Endodermal cell (in vitro differentiated cells): ENCODE measurements around the gene NCOA3. TPM values are rescaled to one million over a fixed set of nuclear protein-coding genes. Genes with fewer than 3 reads are reported as not detected.

ENCODE experiments used
- DNase-seq: peaks from one replicate; pipeline ENCODE4 v3.0.0-alpha.2; 2017
- H3K27ac ChIP-seq: 2 replicates; pipeline ENCODE4 v1.5.1; 2013; ENCODE audit warnings: mild to moderate bottlenecking, low read depth, low read length, moderate library complexity
- H3K27me3 ChIP-seq: 2 replicates; pipeline ENCODE4 v1.6.1; 2013; ENCODE audit warnings: mild to moderate bottlenecking, low read length, moderate library complexity; ENCODE audit not compliant: insufficient read depth, control insufficient read depth, poor library complexity, severe bottlenecking
- H3K36me3 ChIP-seq: 2 replicates; pipeline ENCODE4 v1.7.0; 2013; ENCODE audit warnings: mild to moderate bottlenecking, low read length, moderate library complexity; ENCODE audit not compliant: control insufficient read depth, insufficient read depth
- H3K4me1 ChIP-seq: one replicate; pipeline ENCODE4 v1.7.0; 2013; ENCODE audit warnings: low read length; ENCODE audit not compliant: control insufficient read depth, insufficient read depth
- H3K4me3 ChIP-seq: 2 replicates; pipeline ENCODE4 v1.5.1; 2013; ENCODE audit warnings: mild to moderate bottlenecking, low read length, moderate library complexity
- H3K9ac ChIP-seq: 2 replicates; pipeline ENCODE4 v1.6.1; 2013; ENCODE audit warnings: mild to moderate bottlenecking, low read length, moderate library complexity; ENCODE audit not compliant: poor library complexity, severe bottlenecking; ENCODE audit errors: extremely low read depth
- H3K9me3 ChIP-seq: 2 replicates; pipeline ENCODE4 v1.6.1; 2013; ENCODE audit warnings: mild to moderate bottlenecking, low read length, moderate library complexity; ENCODE audit not compliant: control insufficient read depth
- H3K27ac Mint-ChIP-seq: 2 replicates; pipeline ENCODE4 v1.8.0; 2020; ENCODE audit warnings: mixed read lengths
- H3K27me3 Mint-ChIP-seq: 2 replicates; pipeline ENCODE4 v1.8.0; 2021; ENCODE audit warnings: mild to moderate bottlenecking, mixed read lengths; ENCODE audit not compliant: insufficient read depth
- H3K36me3 Mint-ChIP-seq: 2 replicates; pipeline ENCODE4 v1.8.0; 2020; ENCODE audit warnings: low read depth, mixed read lengths
- H3K4me1 Mint-ChIP-seq: 2 replicates; pipeline ENCODE4 v1.8.0; 2020; ENCODE audit warnings: mixed read lengths
- H3K4me3 Mint-ChIP-seq: 2 replicates; pipeline ENCODE4 v1.8.0; 2020; ENCODE audit warnings: mild to moderate bottlenecking, moderate library complexity, mixed read lengths
- H3K9me3 Mint-ChIP-seq: 2 replicates; pipeline ENCODE4 v1.8.0; 2020; ENCODE audit warnings: mild to moderate bottlenecking, mixed read lengths
- CTCF ChIP-seq: fragments of 200-600 bp; sonication (generic); conservative IDR thresholded peaks from 2 replicates; pipeline ENCODE4 v1.5.0; 2021; ENCODE audit warnings: antibody characterized with exemption, mild to moderate bottlenecking
- WGBS, 2 experiments: methylation state at CpG; one replicate each; pipeline versions ENCODE4 v1.1.5 to v1.1.7; 2013; ENCODE audit warnings: missing lambda C conversion rate in 2 of 2, mixed read lengths in 1 of 2; ENCODE audit not compliant: insufficient coverage in 1 of 2, insufficient read length in 1 of 2; 5-methylcytosine and 5-hydroxymethylcytosine counted together
- total RNA-seq, 2 donors: library from RNA; stranded (reverse); fragmentation: NEBNext Ultra II Directional in 1 of 2; extraction: Animal tissue kit (Norgen Biotek cat#: 25700) in 1 of 2; gene quantifications; 2 replicates in 1 of 2; 3 replicates in 1 of 2; pipeline ENCODE4 v1.2.1, GENCODE V29; 2021

NCOA3 gene
- total RNA-seq, 2 donors from 2014 or later: 38.6 TPM

DNA sequence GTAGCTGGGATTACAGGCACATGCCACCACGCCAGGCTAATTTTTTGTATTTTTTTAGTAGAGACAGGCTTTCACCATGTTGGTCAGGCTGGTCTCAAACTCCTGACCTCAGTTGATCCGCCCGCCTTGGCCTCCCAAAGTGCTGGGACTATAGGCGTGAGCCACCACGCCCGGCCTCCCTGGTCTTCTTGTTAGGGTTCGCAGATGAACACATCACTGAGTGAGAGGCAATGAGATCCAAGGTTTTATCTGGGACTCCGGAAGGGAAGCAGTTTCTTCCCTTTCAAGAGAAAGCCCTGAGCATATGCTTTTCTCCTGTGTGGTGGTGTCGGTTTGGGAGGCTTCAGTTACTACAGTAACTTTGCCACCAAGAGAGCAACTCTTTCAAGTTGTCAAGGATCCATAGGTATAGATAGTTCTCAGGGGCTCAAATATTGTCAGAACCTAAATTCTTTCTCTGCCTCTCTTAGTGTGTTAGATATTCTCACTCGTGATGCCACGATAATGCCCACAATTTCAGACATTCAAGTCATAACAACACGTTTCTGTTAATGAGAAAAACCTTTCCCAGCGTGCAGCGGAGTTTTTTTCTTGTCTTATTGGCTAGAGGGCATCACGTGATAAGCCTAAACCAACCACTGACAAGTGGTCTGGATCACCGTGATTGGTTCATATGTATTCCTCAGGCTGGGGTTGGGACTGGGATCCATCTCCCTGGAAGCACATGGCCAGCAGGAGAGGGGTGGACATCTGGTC, 36.2 kb upstream of the NCOA3 start:
- no peak for TF ChIP-seq CTCF
- Histone ChIP-seq H3K27ac (no peak overlapping the region), H3K4me3 (no peak overlapping the region), H3K27me3 (no peaks in the 10 kb centered on the region), H3K9ac (no peak overlapping the region), H3K9me3 (no peaks in the 10 kb centered on the region), H3K36me3 (no peaks in the 10 kb centered on the region), H3K4me1 (no peaks in the 10 kb centered on the region)
- WGBS, 2 experiments: 92 to 93% methylated on average over 15 to 16 of the region's 16 CpGs
- Mint-ChIP-seq H3K27me3 (no peaks in the 10 kb centered on the region), H3K36me3 (no peaks in the 10 kb centered on the region), H3K9me3 (no peaks in the 10 kb centered on the region), H3K4me3 (no peak overlapping the region), H3K27ac (no peak overlapping the region), H3K4me1 (no peaks in the 10 kb centered on the region)
- DNase-seq: no peak

DNA sequence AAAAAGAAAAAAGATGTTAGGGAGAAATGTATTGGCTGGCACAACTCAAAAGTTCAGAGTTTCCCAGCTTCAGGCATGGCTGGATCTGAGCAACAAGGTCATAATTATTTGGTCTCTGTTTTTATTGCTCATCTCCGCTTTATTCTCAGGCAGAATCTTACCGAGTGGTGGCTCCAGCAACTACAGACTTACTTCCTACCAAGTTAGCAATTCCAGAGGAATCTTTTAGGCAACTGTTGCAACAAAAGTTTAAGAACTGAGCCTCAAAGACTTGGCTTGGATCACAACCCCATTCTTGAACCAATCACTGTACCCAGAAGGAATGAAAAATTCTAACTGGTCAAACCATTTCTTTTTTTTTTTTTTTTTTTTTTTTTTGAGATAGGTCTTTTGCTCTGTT, 35.5 kb upstream of the NCOA3 start:
- no peak for DNase-seq
- Histone ChIP-seq H3K27me3 (no peaks in the 10 kb centered on the region), H3K9me3 (no peaks in the 10 kb centered on the region), H3K4me3 (no peak overlapping the region), H3K36me3 (no peaks in the 10 kb centered on the region), H3K27ac (no peak overlapping the region), H3K4me1 (no peaks in the 10 kb centered on the region), H3K9ac (no peak overlapping the region)
- no peaks in the 10 kb centered on the region for H3K27me3 Mint-ChIP-seq
- no peak for TF ChIP-seq CTCF
- WGBS, 2 experiments: 97 to 100% methylated on average over 1 to 2 of the region's 2 CpGs
- no peak overlapping the region for H3K27ac Mint-ChIP-seq
- no peaks in the 10 kb centered on the region for H3K36me3 Mint-ChIP-seq
- H3K9me3 Mint-ChIP-seq: no peaks in the 10 kb centered on the region
- no peaks in the 10 kb centered on the region for H3K4me1 Mint-ChIP-seq
- no peak overlapping the region for H3K4me3 Mint-ChIP-seq

DNA sequence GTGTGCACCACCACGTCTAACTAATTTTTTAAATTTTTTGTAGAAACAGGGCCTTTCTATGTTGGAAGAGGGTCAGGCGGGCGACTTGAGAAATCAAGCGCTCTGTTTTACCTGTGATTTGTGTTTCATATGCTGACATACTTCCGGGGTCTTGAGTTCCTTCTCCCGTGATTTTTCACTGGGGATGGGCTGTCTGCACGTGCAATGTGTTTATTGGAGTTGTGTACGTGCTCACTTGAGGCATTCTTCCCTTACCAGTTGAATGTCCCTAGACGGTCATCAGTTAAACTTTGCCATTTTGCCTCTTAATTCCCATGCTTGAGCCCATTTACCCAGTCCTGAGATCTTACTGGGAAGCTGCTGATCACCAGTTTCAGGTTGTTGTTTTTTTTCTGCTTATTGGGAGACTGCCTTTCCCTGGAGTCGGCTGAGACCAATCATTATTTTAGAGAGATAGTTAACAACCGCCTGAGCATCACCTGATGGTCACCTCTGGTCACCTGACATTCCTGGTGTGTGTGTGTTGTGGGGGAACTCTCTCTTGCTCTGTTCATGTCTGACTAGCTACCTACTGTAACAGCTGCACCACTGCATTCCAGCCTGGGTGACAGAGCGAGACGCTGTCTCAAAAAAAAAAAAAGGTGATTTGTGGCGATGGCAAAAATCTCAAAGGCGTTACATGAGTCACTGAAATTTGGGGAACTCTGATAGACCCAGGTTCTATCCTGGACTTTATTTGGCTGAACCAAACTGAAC, 34.8 kb upstream of the NCOA3 start:
- WGBS, 2 experiments: 95 to 96% methylated on average over 13 to 15 of the region's 15 CpGs
- H3K27me3 Mint-ChIP-seq: no peaks in the 10 kb centered on the region
- no peaks in the 10 kb centered on the region for H3K36me3 ChIP-seq
- H3K9ac ChIP-seq: no peak overlapping the region
- H3K4me1 ChIP-seq: no peaks in the 10 kb centered on the region
- no peak for DNase-seq
- H3K9me3 Mint-ChIP-seq: no peaks in the 10 kb centered on the region
- H3K27ac ChIP-seq: no peak overlapping the region
- H3K4me3 ChIP-seq: no peak overlapping the region
- H3K4me3 Mint-ChIP-seq: no peak overlapping the region
- TF ChIP-seq CTCF: no peak
- H3K27me3 ChIP-seq: no peaks in the 10 kb centered on the region
- H3K4me1 Mint-ChIP-seq: no peaks in the 10 kb centered on the region
- no peaks in the 10 kb centered on the region for H3K9me3 ChIP-seq
- H3K27ac Mint-ChIP-seq: peak overlapping the region; percentile 12
- no peaks in the 10 kb centered on the region for H3K36me3 Mint-ChIP-seq
